ENCODE data around the gene NPC1. TPM values are rescaled to one million over a fixed set of nuclear protein-coding genes. Genes with fewer than 3 reads are reported as not detected.
"Not testable (repeated sequence)": the region's sequence is repeated elsewhere in the genome, so short reads cannot be mapped to it uniquely, and the experiment has no call there.

The NPC1 gene
- total RNA-seq, 1 experiment from 2014 or later = 20.9 TPM

DNA sequence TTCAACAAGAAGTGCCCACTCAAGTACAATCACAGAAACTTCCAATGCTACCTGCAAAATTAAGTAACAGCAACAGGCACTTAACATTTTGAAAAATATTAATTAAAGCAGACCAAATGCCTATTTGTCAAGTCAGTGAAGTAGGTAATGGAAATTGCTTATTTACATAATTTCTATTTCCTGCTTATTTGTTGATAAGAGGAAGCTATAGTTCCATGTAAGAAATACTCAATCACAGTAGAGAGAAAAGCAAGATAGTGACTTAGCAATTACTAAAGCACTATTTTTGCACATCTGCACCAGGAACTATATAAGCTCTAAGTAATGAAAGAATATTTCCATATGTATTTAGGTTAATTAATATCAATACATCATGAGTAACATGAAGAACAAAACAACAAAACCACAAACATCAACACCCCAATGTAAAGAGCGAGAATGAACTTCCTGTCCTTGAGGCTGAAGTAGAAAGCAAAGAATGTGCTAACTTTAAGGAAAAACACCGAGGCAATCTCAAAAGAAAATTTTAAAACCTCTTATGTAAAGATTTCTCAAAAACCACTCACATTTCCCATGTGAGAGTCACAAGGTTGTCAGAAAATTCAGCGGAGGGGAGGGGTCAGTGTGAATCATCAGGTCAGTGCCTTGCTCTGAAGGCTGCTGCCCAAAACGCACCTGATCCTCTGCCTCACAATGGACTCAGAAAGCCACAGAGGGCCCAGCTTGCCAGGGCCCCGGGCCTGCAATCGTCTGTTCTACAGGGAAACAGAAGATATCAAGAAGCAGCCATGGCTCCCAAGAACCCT is 12.5 kb downstream of the NPC1 start:
- DNase-seq = peak; percentile 54
- no peak overlapping the region for H3K4me3 ChIP-seq (ENCODE audit: insufficient read depth, low read depth, low read length)

DNA sequence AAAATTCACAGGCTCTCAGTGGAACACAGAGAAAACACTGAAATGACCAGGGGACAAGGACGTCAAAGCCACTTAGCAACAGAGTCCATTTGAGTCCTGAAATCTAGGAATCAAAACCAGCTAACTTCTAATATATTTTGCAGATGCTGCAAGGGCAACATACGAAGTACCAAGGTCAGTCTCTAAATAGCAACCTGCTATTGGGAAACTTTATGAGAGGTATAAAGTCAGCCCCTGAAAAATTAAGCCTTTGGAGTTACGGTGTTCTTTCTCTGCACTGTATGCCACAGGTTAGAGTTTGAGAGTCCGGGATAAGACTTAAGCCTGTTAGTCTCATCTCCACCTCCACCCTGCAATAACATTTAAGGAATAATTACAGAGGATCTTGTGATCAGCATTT is 13.3 kb downstream of the NPC1 start:
- no peak overlapping the region for H3K4me3 ChIP-seq (ENCODE audit: insufficient read depth, low read depth, low read length)
- DNase-seq = no peak
- peaks cover 8% of the 10 kb centered on the region for H3K36me3 ChIP-seq (replicated peaks; ENCODE audit: control insufficient read depth, insufficient read depth, low read length)
- H3K27me3 ChIP-seq (ENCODE audit: control insufficient read depth, insufficient read depth, low read length) = no peaks in the 10 kb centered on the region

More for the DNA sequence above, 12.5 kb downstream of the NPC1 start:
- H3K36me3 ChIP-seq (replicated peaks; ENCODE audit: control insufficient read depth, insufficient read depth, low read length) = peaks cover 8% of the 10 kb centered on the region
- no peaks in the 10 kb centered on the region for H3K27me3 ChIP-seq (ENCODE audit: control insufficient read depth, insufficient read depth, low read length)

DNA sequence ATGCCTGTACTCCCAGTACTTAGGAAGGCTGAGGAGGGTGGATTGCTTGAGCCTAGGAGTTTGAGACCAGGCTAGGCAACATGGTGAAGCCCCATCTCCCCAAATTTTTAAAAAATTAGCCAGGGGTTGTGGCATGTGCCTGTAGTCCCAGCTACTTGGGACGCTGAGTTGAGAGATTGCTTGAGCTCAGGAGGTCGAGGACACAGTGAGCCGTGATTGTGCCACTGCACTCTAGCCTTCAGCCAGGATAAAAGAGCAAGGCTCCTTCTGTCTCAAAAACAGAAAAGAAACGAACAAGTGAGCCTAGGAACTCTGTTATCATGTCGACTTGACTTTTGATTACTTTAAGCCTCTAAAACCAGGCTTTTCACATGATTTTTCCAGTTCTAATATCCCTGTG is 13.7 kb downstream of the NPC1 start:
- DNase-seq = no peak

DNA sequence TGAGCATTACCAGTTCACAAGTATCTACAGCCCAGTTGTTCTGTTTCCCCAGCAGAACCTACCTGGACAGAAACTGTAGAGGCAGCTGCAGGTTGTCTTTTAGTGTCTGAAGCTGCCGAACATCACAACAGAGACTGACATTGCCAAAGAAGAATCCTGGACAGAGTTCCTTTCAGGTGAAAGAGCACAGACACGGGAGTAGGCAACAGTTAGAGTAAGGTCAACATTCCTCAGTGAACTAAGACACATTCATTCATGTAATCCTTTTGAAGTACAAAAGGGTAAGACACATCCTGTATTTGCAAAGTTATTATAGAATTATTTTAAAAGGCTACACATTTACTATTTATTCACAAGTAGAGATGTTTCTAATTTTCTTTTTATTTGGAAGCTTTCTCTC is 14.3 kb downstream of the NPC1 start:
- peaks cover 8% of the 10 kb centered on the region for H3K36me3 ChIP-seq (replicated peaks; ENCODE audit: control insufficient read depth, insufficient read depth, low read length)
- no peak overlapping the region for H3K4me3 ChIP-seq (ENCODE audit: insufficient read depth, low read depth, low read length)
- no peak for DNase-seq
- no peaks in the 10 kb centered on the region for H3K27me3 ChIP-seq (ENCODE audit: control insufficient read depth, insufficient read depth, low read length)

More for the DNA sequence above, 13.7 kb downstream of the NPC1 start:
- Histone ChIP-seq H3K4me3 (ENCODE audit: insufficient read depth, low read depth, low read length) (no peak overlapping the region), H3K36me3 (replicated peaks; ENCODE audit: control insufficient read depth, insufficient read depth, low read length) (peaks cover 8% of the 10 kb centered on the region), H3K27me3 (ENCODE audit: control insufficient read depth, insufficient read depth, low read length) (no peaks in the 10 kb centered on the region)

DNA sequence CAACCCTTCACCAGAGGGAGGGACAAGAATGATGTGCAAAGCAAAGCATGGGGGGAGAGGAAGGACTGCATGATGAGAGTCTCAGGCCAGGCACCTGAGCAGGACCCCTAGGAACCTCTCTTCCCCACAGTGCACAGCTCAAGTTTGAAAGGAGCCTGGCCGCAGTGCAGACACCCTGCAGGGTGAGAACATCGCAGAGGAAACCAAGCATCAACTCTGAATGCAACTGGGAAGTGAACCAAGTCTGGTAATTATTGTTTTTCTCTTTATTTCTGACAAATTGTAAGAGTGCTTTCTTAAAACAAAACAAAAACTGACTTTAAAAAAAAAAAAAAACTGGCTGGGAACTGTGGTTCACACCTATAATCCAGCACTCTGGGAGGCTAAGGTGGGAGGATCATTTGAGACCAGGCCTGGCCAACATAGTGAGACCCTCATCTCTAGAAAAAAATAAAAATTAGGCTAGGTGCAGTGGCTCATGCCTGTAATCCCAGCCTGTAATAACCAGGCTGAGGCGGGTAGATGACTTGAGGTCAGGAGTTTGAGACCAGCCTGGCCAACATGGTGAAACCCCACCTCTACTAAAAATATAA is 15.3 kb downstream of the NPC1 start:
- peaks cover 11% of the 10 kb centered on the region for H3K36me3 ChIP-seq (replicated peaks; ENCODE audit: control insufficient read depth, insufficient read depth, low read length)
- H3K27me3 ChIP-seq (ENCODE audit: control insufficient read depth, insufficient read depth, low read length) = no peaks in the 10 kb centered on the region
- no peak for DNase-seq
- no peak overlapping the region for H3K4me3 ChIP-seq (ENCODE audit: insufficient read depth, low read depth, low read length)

DNA sequence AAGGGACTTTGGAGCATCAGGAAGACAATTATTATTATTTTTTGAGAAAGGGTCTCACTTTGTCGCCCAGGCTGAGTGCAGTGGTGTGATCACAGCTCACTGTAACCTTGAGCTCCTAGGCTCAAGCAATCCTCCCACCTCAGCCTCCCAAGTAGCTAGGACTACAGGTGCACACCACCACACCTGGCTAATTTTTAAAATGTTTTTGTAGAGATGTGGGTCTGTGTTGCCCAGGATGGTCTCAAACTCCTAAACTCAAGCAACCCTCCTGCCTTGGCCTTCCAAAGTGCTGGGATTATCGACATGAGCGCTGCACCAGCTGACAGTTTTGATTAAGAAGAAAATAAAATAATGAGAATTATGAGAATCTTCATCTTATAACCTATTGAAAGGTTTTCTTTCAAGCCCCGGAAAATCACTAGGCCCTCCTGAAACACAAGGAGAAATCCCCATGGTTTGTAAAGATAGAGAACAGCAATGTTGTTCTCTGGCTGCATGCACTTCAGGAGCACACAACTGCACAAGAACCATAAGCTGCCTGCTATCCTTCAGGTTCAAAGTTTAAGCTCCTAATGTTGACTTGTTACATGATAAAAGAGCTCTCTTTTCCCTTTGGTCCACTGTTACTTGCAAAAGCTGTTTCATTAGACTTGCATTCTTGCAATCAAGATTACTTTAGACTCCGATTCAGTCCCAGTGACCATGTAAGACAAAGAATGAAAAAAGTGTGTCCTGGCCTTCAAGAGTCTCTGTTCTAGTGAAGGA is 16.8 kb downstream of the NPC1 start:
- H3K4me3 ChIP-seq (ENCODE audit: insufficient read depth, low read depth, low read length) = no peak overlapping the region
- no peak for DNase-seq
- peaks cover 11% of the 10 kb centered on the region for H3K36me3 ChIP-seq (replicated peaks; ENCODE audit: control insufficient read depth, insufficient read depth, low read length)
- no peaks in the 10 kb centered on the region for H3K27me3 ChIP-seq (ENCODE audit: control insufficient read depth, insufficient read depth, low read length)

DNA sequence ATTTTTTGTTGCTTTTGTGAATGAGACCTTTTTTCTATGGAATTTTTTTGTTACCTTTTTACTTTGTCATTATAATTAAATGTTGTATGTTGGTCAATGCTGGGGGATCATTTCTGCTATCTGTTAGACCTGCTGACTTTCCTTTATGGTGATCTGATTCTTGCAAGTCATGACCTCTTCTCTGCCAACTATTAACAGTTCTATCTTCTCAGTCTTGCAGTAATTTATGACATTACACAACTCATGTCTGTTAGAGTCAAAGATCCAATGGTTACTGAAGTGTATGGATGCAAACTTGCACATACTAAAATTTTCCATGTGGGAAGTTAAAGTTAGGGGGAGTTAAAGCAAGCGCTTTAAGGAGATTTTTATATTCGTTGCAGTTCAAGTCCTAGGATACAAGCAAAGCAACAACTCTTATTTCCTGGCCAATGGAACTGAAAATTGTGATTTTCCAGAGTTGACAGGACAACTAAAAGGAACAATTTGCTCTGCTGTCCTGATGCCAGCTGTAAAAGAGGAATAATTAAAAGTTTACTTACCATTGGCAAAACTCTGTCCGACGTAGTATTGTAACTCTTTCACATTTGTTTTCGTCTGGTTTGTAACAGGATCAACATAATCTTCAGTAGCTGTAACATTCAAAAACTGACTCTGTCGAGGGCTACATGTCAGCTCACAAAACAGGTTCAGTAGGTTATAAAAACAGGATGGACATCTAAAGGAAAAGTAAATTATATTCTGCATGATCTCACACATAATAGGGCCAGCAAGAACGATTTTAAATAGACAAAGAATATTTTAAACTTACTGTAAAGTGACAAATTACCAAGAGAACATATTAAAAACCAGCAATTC is 17.8 kb downstream of the NPC1 start:
- H3K36me3 ChIP-seq (replicated peaks; ENCODE audit: control insufficient read depth, insufficient read depth, low read length) = peaks cover 11% of the 10 kb centered on the region
- H3K27me3 ChIP-seq (ENCODE audit: control insufficient read depth, insufficient read depth, low read length) = no peaks in the 10 kb centered on the region
- no peak for DNase-seq
- no peak overlapping the region for H3K4me3 ChIP-seq (ENCODE audit: insufficient read depth, low read depth, low read length)

DNA sequence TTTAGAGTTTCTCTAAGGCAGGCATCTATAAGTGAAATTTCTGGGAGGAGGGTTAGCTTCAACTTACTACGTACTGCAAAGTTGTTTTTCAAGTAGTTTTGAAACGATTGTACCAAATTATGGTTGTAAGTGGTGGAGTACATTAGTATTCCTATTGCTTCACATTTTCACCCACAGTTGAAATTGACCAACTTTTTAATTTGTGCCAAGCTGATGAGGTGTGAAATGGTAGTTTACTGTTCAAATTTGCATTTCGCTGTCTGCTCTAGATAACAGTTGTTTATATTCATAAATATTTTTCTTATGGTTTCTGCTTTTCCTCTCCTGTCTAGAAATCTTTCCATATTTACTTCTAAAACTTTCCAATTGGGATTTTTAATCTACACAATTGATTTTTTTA is 18.6 kb downstream of the NPC1 start:
- Histone ChIP-seq H3K4me3 (ENCODE audit: insufficient read depth, low read depth, low read length) (no peak overlapping the region), H3K36me3 (replicated peaks; ENCODE audit: control insufficient read depth, insufficient read depth, low read length) (peaks cover 13% of the 10 kb centered on the region), H3K27me3 (ENCODE audit: control insufficient read depth, insufficient read depth, low read length) (no peaks in the 10 kb centered on the region)
- no peak for DNase-seq

DNA sequence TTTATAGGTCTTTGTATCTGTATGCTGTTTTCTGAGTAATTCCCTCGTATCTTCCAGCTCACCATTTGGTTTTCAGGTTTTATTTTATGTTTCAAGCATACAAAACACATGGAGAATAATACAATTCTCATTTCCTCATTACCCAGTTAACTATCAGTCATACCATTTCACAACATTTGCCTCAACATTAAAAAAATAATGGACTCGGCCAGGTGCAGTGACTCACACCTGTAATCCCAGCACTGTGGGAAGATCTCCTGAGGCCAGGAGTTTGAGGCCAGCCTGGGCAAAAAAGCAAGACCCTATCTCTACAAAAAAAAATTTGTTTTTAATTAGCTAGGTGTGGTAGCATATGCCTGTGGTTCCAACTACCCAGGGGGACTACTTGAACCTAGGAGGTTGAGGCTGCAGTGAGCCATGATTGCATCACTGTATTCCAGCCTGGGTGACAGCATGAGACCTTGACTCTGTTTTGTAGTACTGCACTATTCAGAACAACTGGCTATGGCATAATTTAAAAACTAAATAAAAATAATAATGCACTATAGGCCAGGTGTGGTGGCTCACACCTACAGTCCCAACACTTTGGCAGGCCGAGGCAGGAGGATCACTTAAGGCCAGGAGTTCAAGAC is 20.3 kb downstream of the NPC1 start:
- H3K4me3 ChIP-seq (ENCODE audit: insufficient read depth, low read depth, low read length) = no peak overlapping the region
- no peak for DNase-seq
- H3K27me3 ChIP-seq (ENCODE audit: control insufficient read depth, insufficient read depth, low read length) = no peaks in the 10 kb centered on the region
- peaks cover 11% of the 10 kb centered on the region for H3K36me3 ChIP-seq (replicated peaks; ENCODE audit: control insufficient read depth, insufficient read depth, low read length)

DNA sequence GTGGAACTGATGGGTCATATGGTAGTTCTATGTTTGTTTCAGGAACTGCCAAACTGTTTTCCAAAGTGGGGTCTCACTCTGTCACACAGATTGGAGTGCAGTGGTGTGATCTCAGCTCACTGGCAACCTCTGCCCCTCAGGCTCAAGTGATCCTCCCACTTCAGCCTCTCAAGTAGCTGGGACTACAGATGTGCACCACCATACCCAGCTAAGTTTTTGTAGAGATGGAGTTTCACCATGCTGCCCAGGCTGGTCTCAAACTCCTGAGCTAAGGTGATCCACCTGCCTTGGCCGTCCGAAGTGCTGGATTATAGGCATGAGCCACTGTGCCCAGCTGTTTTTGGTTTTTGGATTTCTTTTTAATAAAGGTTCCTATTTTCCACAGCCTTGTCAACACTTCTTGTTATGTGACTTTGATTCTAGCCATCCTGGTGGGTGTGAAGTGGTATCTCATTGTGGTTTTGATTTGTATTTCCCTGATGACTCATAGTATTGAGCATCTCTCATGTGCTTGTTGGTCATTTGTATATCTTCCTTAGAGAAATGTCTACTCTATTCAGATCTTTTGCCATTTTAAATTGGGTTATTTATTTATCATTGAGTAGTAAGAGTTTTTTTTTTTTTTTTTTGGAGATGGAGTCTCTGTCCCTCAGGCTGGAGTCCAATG is 22.8 kb downstream of the NPC1 start:
- Histone ChIP-seq H3K4me3 (ENCODE audit: insufficient read depth, low read depth, low read length) (no peak overlapping the region), H3K27me3 (ENCODE audit: control insufficient read depth, insufficient read depth, low read length) (no peaks in the 10 kb centered on the region), H3K36me3 (replicated peaks; ENCODE audit: control insufficient read depth, insufficient read depth, low read length) (peaks cover 9% of the 10 kb centered on the region)
- DNase-seq = no peak

DNA sequence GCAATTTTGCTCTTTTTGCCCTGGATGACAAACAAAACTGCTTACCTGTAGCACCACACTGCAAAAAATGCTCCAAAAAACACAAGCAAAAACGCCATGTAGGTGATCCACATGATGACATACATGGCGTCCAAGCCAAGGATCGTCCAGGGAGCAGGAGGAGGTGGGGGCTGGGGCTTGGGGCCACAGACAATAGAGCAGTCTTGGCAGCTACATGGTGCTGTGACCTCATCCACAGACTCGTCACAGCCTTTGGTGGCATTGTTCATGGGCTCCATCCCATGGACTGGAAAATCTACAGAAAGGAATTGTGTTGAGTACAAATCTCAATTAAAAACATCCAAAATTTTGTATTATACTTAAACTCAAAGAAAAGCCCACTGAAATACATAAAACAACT is 26.1 kb downstream of the NPC1 start:
- DNase-seq = no peak
- H3K4me3 ChIP-seq (ENCODE audit: insufficient read depth, low read depth, low read length) = no peak overlapping the region
- no peaks in the 10 kb centered on the region for H3K27me3 ChIP-seq (ENCODE audit: control insufficient read depth, insufficient read depth, low read length)
- peaks cover 18% of the 10 kb centered on the region for H3K36me3 ChIP-seq (replicated peaks; ENCODE audit: control insufficient read depth, insufficient read depth, low read length)

DNA sequence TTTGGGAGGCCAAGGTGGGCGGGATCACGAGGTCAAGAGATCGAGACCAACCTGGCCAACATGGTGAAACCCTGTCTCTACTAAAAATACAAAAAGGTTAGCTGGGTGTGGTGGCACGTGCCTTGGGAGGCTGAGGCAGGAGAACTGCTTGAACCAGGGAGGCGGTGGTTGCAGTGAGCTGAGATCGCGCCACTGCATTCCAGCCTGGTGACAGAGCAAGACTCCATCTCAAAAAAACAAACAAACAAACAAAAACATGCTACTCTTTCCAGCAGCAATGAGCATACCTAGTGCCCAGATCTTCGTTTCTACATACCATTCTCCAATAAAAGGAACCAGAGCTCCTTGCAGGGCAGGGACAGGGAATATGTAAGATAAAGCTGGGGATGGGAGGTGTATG is 28.8 kb downstream of the NPC1 start:
- DNase-seq; H3K27me3 ChIP-seq (ENCODE audit: control insufficient read depth, insufficient read depth, low read length); H3K4me3 ChIP-seq (ENCODE audit: insufficient read depth, low read depth, low read length): not testable (repeated sequence)
- H3K36me3 ChIP-seq (replicated peaks; ENCODE audit: control insufficient read depth, insufficient read depth, low read length) = peaks cover 31% of the 10 kb centered on the region

DNA sequence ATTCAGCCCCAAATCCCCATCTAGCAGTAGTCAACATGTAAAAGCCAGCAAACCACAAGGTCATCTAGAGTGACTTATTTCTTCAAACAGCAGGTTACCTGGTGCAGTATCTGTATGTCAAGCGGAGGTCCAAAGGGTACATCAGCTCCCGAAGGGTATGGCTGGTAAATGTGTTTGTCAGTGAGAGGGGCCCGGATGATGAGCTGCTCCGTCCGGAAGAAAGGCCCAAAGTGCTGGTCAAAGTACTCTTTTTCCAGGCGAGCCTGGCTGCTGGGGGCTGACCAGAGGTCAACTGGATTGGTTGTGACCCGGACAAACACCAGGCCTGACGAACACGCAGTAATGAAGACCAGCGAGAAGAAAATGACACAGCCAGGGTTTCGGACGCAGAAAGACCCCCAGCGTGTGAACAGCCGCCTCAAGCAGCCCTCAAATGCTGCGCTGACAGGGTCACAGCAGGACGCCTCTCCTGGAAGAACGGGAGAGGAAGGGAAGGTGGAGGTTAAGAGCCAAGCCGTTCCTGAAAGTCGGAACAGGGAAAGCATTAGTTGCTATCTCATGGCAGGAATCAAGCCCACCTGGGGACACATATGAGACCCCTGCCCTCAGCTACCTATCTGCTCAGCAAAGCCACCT is 30.0 kb downstream of the NPC1 start:
- Histone ChIP-seq H3K36me3 (replicated peaks; ENCODE audit: control insufficient read depth, insufficient read depth, low read length) (peaks cover 33% of the 10 kb centered on the region), H3K27me3 (ENCODE audit: control insufficient read depth, insufficient read depth, low read length) (no peaks in the 10 kb centered on the region), H3K4me3 (ENCODE audit: insufficient read depth, low read depth, low read length) (no peak overlapping the region)
- no peak for DNase-seq
